Loucy (cell line): Measurements from ENCODE around the gene COL6A2.

ENCODE experiments used
- CTCF ChIP-seq: fragments of 200-600 bp; sonication (generic); conservative IDR thresholded peaks from 2 replicates; pipeline ENCODE4 v1.5.1; 2014; ENCODE audit warnings: mild to moderate bottlenecking, antibody characterized with exemption, low read length
- EZH2phosphoT487 ChIP-seq: fragments of 200-600 bp; IDR thresholded peaks from 2 replicates; pipeline ENCODE4 v1.6.1; 2018; ENCODE audit warnings: antibody characterized with exemption, mild to moderate bottlenecking, moderate library complexity, borderline replicate concordance

- TF ChIP-seq CTCF (no peak), EZH2phosphoT487 (no peak)
Observed at GRCh38 chr21:46061950-46062349, 36.0 kb upstream of the COL6A2 start.
